OCI-LY7 (cell line): ENCODE measurements around the gene RBM33. TPM values are rescaled to one million over a fixed set of nuclear protein-coding genes. Genes with fewer than 3 reads are reported as not detected.

Source experiments
- BruUV-seq: library from RNA; stranded (reverse); fragments of 400-500 nt; replicated peaks from 2 replicates; lab custom pipeline; 2021; lab: Mats Ljungman, UMichigan
- CTCF ChIA-PET: fragments of 300-600 bp; sonication (Branson Sonifier 250); formaldehyde crosslinking; loops from one replicate; lab custom pipeline; 2022; ENCODE audit warnings: antibody characterized with exemption; ENCODE audit not compliant: unreplicated experiment; lab: Charles Lee
- POLR2A ChIA-PET: fragments of 300-600 bp; sonication (Branson Sonifier 250); formaldehyde crosslinking; loops from one replicate; lab custom pipeline; 2022; ENCODE audit warnings: antibody characterized with exemption; lab: Charles Lee
- DNase-seq: peaks from one replicate; pipeline ENCODE4 v3.0.0-alpha.2; 2015; ENCODE audit warnings: low spot score
- H2AFZ ChIP-seq: fragments of 200-600 bp; sonication (generic), shearing (Covaris generic); 2 replicates; pipeline ENCODE4 v1.6.1; 2014; ENCODE audit warnings: mild to moderate bottlenecking, antibody characterized with exemption, low read length, moderate library complexity
- H3K27ac ChIP-seq: fragments of 200-600 bp; sonication (generic); 2 replicates; pipeline ENCODE4 v1.5.1; 2014; ENCODE audit warnings: mixed run types, low read depth, mild to moderate bottlenecking, moderate library complexity, low read length, inconsistent platforms; ENCODE audit not compliant: poor library complexity, severe bottlenecking
- H3K36me3 ChIP-seq: fragments of 200-600 bp; sonication (generic); 2 replicates; pipeline ENCODE4 v1.6.1; 2014; ENCODE audit warnings: mild to moderate bottlenecking, antibody characterized with exemption, low read length, moderate library complexity, mixed read lengths; ENCODE audit not compliant: insufficient read depth
- H3K4me1 ChIP-seq: fragments of 200-600 bp; sonication (generic); 2 replicates; pipeline ENCODE4 v1.5.1; 2014; ENCODE audit warnings: mild to moderate bottlenecking, low read length; ENCODE audit not compliant: insufficient read depth, poor library complexity, severe bottlenecking
- H3K4me2 ChIP-seq: fragments of 200-600 bp; sonication (generic); 2 replicates; pipeline ENCODE4 v1.6.1; 2014; ENCODE audit warnings: mild to moderate bottlenecking, low read length
- H3K4me3 ChIP-seq: fragments of 200-600 bp; sonication (generic); 2 replicates; pipeline ENCODE4 v1.5.1; 2014; ENCODE audit warnings: mild to moderate bottlenecking, low read depth, low read length; ENCODE audit not compliant: poor library complexity, severe bottlenecking
- H3K79me2 ChIP-seq: fragments of 200-600 bp; sonication (generic); 2 replicates; pipeline ENCODE4 v1.6.1; 2016; ENCODE audit warnings: low read depth, mild to moderate bottlenecking, low read length, moderate library complexity, mixed read lengths; ENCODE audit not compliant: insufficient read depth
- H3K9me2 ChIP-seq: fragments of 200-600 bp; sonication (generic); 2 replicates; pipeline ENCODE4 v1.6.1; 2016; ENCODE audit warnings: mild to moderate bottlenecking, low read length, mixed read lengths; ENCODE audit not compliant: insufficient read depth
- H3K9me3 ChIP-seq: fragments of 200-600 bp; sonication (generic); 2 replicates; pipeline ENCODE4 v1.6.1; 2014; ENCODE audit warnings: mild to moderate bottlenecking, mixed run types, low read length, mixed read lengths
- H4K20me1 ChIP-seq: fragments of 200-600 bp; sonication (generic); 2 replicates; pipeline ENCODE4 v1.6.1; 2014; ENCODE audit warnings: mild to moderate bottlenecking, antibody characterized with exemption, low read length, moderate library complexity, mixed read lengths; ENCODE audit not compliant: insufficient read depth
- CTCF ChIP-seq: fragments of 200-600 bp; sonication (generic); conservative IDR thresholded peaks from 2 replicates; pipeline ENCODE4 v1.5.1; 2014; ENCODE audit warnings: mild to moderate bottlenecking, antibody characterized with exemption, low read length, moderate library complexity, mixed read lengths
- EZH2phosphoT487 ChIP-seq: fragments of 200-600 bp; sonication (generic); IDR thresholded peaks from 2 replicates; pipeline ENCODE4 v1.6.1; 2018; ENCODE audit warnings: low read depth, borderline replicate concordance, mild to moderate bottlenecking, mixed run types, antibody characterized with exemption, low read length, moderate library complexity, mixed read lengths
- intact Hi-C: fragments of 100-400 bp; cut with micrococcal nuclease; formaldehyde crosslinking; loops from one replicate; pipeline ENCODE4 v1.10.0; 2022; ENCODE audit not compliant: unreplicated experiment
- total RNA-seq, 2 experiments: library from RNA; depleted of rRNA in 1 of 2; stranded (reverse); fragments of >200 nt in 1 of 2; shearing (Covaris generic) in 1 of 2; gene quantifications; 2 replicates each; pipeline ENCODE4 v1.2.3, GENCODE V29; 2014 to 2022

Gene RBM33
- total RNA-seq, 2 experiments from 2014 or later: 67.6 to 127 TPM

GRCh38 chr7:155735442-155736115 is 91.1 kb downstream of the RBM33 start:
- Histone ChIP-seq H3K9me2 (no peaks in the 10 kb centered on the region), H3K79me2 (peaks cover 26% of the 10 kb centered on the region; the same call in 1 of the 2 replicates), H3K4me3 (no peak overlapping the region), H3K36me3 (peaks cover 79% of the 10 kb centered on the region), H2AFZ (no peak overlapping the region), H3K9me3 (no peaks in the 10 kb centered on the region), H3K4me1 (peaks cover 61% of the 10 kb centered on the region), H3K27ac (no peak overlapping the region), H4K20me1 (peaks cover 5% of the 10 kb centered on the region; the same call in 1 of the 2 replicates), H3K4me2 (no peak overlapping the region)
- no peak for DNase-seq
- intact Hi-C loops: no loop called here
- TF ChIP-seq CTCF (no peak), EZH2phosphoT487 (no peak)
- CTCF ChIA-PET: interaction anchor here (1.8 kb wide), 1 partner anchor 11 kb away, joined by 5 read pairs; no protein-coding TSS in a partner anchor
- POLR2A ChIA-PET: interaction anchor here (0.6 to 0.7 kb wide), 3 partner anchors 13 to 99 kb away, joined by 3 read pairs; no protein-coding TSS in a partner anchor
- BruUV-seq: TSS peak; percentile 18

- H3K79me2 ChIP-seq: peaks cover 19% of the 10 kb centered on the region; the same call in 1 of the 2 replicates
- intact Hi-C loops: no loop called here
Observed at GRCh38 chr7:155737590-155737989, 93.1 kb downstream of the RBM33 start.

More at GRCh38 chr7:155737590-155737989, 93.1 kb downstream of the RBM33 start:
- TF ChIP-seq CTCF: no peak
- TF ChIP-seq EZH2phosphoT487: no peak
- BruUV-seq: no TSS peak
- Histone ChIP-seq H3K4me3 (no peak overlapping the region), H3K27ac (no peak overlapping the region), H4K20me1 (peaks cover 5% of the 10 kb centered on the region; the same call in 1 of the 2 replicates), H3K36me3 (peaks cover 82% of the 10 kb centered on the region), H3K9me3 (no peaks in the 10 kb centered on the region), H3K9me2 (no peaks in the 10 kb centered on the region), H3K4me2 (no peak overlapping the region), H2AFZ (no peak overlapping the region), H3K4me1 (peaks cover 48% of the 10 kb centered on the region)
- ChIA-PET POLR2A (interaction anchor here (0.7 kb wide), 1 partner anchor 137 kb away, joined by 5 read pairs; no protein-coding TSS in a partner anchor), CTCF (no interaction called here)
- no peak for DNase-seq
